GM19240 (cell line): ENCODE data around the gene SLC43A1.

Source experiments
- DNase-seq: peaks from one replicate; pipeline ENCODE4 v3.0.0; 2011; ENCODE audit warnings: low spot score; ENCODE audit not compliant: insufficient read length

The SLC43A1 gene

DNA sequence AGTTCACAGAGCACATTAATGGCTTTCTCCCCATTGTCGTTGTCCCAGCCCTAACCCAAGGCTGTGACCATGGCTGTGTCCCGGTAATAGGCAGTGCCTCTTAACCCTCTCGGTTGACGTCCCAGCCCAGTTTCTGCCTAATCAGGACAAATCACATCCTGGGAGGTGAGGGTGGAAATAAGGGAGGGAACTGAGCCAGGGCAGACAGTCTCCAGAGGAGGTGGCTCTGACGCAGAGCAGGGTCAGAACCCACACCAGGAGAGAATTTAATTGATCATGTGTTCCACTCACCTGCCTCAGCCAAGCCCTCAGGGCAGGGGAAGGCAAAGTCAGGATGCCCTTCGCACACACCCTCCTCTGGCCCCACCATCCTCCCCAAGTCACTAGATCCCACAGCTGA lies 17.0 kb downstream of the SLC43A1 start:
- no peak for DNase-seq

DNA sequence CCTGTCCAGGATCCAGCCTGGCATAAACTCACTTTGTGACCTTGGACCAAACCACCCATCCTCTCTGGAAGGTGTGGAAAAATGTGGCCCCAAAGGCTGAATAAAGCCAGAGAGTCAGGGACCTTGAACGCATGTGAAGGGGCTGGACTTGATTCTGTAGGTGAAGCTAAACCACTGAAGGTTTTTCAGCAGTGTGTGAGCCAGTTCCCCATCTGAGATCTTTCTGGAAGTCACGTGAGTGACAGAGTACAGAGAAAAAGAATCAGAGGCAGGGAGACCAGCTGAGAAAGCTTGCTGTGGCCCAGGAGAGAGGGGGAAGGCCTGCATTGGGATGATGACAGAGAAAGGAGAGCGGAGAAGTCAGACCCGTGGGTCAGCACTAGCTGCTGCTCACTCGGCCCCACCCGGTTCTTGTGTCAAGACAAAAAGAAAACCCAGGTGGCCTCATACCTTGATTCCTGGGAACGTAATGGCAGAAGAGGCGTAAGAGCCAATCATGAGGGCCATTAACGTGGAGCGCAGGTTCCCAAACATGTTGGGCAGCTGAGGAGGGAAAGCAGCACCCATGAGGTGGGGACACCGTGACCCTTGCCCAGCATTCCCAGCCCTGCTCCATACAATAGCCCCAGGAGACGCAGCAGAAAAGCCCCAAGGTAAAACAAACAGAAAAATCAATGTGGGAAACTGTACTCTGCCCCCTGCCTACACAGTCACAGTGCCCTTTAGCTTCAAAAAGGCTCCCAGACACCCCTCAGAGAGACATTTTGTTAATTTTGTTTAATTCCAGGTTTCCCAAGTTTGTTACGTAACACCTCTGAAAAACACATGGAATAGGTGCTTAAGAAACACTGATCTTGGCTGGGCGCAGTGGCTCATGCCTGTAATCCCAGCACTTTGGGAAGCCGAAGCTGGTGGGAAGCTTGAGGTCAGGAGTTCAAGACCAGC lies 17.9 kb downstream of the SLC43A1 start:
- DNase-seq = no peak

DNA sequence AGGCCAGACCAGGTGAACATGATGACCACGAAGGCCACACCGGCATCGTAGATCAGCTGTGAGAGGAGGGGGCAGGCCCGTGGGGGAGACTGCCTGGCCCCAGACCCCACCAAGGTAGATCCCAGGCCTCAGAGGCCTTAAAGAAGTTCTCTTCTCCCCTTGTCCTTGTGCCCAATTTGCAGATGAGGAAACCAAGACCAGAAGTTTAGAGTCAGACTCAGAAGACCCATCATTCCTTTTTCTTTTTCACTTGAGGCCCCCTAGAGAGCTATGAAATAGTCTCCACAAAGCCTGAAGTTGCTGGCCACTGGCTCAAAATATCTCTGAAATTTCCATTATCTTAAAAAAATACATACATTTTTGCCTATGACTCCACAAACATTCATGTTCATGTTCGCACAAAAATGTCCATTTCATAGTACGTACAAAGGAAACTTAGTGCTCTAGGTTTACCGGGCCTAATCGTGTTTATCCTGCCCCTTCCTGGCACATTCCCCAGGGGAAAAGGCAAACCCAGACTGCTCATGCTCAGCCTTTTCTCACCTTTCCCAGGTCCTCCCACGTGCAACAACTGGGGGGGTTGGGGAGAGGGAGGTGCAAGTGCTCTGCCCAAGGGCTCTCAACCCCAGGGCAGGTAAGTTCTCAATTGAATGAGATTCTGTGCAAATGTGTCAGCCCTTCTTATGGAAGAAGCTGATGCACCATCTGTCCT lies 19.2 kb downstream of the SLC43A1 start:
- no peak for DNase-seq

DNA sequence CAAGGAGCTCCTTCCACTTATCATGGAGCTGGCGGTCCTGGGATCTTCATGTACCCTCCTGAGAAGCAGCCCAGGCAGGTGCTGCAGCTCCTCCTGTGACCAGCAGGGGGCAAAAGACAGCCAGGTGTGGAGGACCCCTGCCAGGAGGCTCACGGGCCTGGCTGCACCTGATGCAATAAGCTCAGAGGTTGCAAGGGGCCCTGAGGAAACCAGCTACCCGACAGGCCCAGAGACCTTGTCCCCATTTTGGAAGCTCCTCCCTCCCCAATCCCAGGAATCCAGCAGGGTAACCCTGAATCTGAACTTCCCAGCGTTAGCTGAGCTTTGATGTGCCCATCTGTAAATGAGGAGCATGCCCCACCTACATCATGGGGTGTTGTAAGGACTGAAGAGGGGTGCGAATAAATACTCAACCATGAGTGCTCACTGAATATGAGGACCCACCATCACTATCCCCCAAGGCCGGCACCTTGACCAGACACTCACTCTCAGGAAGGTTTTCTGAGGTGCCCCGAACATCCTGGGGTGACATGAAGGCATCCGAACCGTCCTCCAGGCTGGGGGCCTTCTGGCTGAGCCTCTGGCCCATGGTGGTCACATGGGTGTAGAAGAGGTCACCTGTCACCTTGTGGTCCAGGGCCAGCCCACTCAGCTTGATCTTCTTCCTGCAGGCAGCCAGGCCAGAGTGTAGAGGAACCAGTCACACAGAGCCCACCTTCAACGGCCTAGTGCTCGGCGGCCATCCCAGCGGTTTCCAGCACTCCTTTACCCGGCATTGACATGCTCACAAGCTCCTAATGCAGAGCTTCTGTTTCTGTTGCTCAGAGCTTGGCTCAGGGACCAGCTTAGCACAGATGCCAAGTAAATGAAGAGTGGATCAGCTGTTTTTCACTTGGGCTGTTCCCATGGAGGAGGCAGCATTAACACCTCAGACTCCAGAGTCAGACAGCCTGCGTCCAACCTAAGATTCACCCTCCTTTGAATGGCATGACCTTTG lies 21.7 kb downstream of the SLC43A1 start:
- DNase-seq = no peak

DNA sequence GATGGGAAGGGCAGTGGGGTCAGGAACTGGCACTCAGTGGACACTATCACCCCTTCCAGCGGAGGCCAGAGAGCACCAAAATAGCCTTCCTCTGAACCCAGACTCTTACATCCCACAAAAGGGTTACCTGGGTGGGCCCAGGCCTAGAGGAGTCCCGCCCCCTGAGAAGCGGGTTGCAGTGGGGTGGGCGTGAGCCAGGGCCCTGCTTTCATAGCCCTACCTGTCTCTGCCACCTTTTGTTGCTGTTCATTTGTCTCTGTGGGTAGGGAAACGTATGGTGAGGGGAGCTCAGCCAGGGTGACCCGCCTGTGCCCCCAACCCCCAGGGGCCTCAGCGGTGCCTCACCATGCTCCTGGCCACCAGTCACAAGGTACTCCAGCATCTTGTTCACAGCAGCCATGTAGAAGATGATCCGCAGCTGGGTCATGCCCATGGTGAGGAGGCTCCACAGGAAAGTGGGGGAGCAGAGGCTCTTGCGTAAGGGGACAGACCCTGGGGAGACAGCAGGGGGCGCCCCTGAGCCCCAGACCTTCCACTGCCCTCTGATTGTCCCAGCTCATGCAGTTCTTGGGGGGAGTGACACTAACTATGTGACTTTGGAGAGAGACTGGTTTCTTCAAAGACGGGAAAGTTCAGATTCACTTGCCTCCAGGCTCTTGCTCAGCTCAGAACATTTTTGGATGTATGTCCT lies 24.0 kb downstream of the SLC43A1 start:
- no peak for DNase-seq

DNA sequence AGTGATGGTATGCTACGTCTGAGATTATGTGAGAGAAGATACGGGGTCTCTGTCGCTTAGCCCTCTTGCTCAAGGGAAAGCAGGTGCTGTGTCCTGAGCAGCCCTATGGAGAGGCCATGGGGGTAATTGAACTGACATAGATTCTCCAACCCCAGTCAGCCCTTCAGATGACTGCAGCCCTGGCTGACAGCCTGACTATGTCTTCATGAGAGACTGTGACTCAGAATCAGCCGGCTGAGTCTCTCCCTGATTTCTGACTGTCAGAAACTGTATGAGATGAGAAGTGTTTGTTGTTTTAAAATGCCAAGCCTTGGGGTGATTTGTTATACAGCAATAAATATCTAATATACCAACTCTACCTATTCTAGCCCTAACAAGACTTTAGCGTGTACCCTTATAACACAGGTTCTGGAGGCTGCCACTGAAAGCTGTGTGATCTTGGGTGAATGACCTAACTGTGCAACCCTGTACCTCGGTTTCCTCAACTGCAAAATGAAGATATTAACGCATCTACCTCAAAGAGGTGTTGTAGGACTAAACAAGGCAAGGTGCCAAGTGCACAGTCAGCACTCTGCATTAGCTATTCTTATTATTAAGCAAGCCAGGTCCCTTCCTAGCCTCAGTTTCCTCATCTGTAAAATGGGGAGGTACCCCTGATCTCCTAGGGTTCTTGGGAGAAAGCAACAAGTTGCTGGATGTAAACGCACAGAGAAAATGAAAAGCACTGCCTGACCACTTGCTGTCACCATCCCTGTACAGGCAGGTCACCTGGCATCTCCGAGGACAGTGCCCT lies 24.9 kb downstream of the SLC43A1 start:
- no peak for DNase-seq

DNA sequence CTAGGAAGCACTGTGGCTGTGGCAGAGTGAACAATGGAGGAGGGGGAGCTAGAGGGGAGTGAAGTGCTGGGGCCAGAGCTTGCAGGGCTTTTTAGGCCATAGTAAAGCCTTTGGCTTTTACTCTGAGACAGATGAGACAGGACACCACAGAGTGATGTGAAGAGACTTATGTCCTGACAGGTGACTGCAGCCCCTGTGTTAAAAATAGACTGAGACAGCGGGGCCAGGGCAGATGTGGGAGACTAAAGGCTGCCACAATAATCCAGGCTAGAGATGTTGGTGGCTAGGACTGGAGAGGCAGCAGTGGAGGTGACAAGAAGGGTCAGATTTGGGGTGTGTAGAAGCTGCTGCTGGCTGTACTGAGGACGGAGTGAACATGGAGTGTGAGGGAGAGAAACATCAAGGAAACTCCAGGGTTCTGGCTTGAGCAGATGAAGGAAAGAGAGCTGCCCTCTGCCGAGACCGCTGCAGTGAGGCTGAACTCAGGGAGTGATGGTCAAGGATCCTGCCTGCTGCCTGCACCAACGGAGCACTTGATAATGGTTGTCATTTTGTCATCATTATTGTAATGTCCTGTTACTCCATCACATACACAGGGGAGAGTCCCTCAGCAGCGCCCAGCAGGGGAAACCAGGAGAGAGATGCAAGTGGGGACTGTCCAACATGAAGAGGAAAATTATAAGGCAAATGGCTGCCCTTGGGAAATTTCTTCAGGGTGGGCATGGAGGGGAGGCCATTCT lies 27.4 kb downstream of the SLC43A1 start:
- DNase-seq = no peak

DNA sequence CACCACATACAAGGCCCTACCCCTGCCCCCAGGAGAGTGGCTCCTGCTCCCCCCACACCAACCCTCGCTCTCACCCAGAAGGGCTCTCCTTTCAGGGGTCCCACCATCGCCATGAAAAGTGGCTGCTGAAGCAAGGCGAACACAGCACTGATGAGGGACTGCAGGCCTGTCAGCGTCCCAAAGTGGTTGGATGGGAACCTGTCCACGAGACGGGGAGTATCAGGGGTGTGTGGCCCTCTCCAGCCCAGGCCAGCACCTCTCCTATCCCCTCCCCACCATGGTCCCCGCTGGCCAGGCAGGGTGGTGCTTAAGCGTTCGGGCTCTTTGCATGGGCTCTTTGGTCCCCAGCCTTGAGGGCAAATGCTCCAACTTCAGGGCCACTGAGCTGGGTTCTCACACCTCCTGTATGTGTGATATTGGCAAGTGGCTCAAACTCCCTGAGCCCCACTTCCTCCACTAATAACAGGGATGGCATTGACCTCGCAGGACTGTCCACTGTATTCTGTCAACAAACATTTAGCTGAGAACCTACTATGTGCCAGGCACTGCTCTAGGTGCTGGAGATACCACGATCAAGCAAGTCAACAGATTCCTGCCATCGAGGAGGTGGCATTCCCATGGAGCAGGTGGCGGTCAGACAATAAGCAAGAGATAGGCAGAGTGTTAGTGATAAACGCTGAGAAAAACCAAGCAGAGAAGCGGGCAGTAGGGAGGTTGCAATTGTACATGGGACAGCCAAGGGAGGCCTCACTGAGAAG lies 28.3 kb downstream of the SLC43A1 start:
- no peak for DNase-seq

DNA sequence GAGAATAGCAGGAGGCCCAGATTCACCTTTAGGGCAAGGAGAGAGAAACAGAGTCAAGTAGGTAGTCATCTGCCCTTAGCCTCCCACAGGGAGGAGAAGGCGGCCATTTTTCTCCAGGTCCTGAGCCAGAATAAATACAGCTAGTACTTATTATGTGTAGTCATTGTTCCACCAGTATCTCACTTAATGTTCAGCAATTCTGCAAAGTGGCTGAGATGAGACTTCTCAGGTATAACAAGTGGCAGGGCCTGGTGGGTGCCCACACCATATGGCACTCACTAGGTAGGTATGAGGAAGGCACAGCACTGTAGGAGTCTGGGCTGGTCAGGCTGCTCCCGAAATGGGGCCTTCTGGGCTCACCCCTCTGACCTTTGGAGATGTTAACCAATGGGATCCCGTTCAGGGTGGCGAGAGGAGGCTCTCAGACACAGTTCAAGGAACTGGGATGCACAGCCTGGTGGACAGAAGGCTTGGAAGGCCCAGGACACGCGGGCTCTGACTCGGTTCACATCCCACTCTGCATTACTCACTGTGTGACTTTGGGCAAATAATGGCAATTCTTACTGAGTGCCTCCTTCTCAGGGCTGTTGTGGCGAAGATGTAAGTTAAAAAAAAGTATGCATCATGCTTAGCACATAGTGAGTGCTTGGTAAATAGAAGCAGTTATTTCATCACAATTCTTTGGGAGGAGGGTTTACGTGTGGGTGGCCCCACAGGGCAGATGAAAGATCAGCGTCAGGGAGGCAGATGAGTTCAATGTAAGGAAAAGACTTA lies 30.1 kb downstream of the SLC43A1 start:
- DNase-seq = no peak

DNA sequence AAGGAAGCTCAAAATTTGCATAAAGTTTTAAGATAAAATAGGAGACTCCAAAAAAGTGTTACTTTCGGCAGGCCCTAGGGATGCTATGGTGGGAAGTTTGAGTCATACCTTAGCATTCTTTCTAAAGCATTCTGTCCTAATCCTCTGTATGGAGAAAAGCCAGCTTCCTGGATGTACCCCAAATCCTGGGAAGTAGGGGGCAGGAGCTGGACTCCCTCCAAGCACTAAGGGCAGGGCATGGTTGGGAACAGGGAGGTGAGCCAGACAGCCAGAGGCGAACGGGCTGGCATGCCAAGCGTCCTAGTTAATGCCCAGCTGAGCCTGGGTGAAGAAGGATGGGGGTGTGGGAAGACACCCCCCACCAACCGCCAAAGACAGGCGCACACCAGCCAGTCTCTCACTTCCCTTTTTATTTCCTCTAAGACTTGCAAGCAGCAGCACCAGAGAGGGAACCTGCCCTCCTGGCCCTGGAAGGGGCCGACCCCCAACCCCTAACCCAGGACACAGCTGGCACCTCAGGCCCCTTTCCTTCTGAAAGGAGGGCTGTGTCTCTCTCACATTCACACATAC lies 31.3 kb downstream of the SLC43A1 start:
- DNase-seq = no peak

DNA sequence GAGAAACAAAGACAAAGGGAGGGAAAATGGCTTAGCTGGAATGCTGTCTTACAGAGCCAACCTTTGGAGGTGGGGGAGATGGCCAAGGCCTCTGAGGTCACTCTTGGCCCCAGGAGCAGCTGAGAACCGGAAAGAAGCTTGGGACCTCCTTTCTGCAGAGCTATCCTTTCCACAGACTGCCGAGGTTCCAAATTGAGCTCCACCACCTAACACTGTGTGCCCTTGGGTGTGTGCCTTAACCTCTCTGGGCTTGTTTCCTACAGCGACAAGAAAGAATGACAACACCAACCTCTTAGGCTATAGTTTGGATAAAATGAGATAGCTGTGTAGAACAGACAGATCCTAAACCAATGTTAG lies 32.0 kb downstream of the SLC43A1 start:
- DNase-seq = no peak

DNA sequence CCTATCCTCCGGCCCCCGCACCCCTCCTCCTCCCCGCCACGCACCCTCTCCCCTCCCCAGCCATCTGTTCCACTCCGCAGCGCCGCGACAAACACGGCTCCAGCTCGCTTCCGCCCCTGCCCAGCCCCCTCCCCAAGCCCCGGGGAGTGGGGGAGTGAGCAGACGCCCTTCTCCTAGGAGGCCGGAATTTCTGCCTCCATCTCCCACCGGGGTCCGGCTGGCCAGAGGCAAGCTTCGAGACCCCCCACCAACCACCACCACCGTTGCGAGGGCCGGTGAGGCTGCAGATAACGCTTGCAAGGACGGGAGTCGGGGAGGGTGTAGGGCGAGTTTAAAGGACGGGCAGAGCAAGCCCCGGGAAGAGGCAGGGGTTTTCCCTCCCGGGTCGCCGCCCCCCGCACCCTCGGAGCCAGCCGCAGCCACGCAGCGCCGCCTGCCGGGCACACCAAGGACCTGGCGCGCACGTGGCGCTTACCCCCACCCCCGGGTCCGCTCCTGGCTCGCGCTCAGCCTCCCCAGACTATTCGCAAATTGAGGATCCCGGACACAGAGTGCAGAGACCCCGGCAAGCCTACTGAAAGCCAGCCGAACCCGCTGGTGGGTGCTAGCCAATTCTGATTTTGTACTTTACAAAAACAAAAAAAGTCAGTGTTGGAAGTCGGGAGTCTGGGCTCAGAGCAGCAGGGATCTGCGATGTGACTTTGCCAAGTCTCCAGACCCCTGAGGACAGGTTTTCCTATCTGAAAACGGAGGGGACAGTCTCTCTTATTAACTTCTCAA lies 32.5 kb downstream of the SLC43A1 start:
- DNase-seq = no peak

DNA sequence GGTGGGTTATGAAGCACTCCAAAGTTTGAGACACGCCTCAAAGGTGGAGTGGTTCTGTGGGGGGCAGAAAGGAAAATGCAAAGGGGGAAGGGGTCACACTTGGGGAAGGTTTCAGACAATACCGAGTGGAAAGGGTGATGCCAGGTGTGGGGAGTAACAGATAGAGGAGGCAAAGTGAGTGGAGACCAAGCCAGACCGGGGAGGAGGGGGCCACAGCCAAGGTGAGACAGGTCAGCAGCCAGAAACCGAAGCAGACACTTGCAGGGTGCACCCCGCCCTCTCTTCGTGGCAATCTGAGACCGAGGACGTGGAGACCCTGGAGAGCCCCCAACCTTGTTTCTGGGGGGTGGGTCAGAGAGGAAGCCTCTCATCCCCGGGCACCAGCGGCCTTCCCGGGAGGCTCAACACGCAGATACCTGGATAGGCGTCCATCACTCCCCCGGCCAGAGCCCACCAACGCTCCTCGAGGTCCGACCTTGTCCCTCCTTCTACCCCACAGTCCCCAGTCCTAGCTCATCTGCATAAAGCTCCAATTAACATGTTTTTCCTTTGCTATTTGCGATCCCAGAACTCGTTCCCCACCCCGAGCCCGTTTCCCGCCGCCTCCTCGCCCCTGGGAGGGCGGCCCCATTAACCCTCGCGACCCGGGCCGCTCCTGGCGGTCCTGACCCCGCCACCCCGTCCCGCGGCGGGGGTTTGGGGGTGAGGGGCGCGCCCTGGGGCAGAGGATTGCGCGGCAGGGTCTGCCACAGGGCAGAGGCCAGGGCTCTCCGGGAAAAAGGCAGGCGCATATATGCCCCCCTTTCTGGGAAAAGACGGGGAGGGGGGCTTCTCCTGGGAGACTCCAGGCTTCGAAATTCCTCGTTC lies 33.4 kb downstream of the SLC43A1 start:
- DNase-seq = no peak

DNA sequence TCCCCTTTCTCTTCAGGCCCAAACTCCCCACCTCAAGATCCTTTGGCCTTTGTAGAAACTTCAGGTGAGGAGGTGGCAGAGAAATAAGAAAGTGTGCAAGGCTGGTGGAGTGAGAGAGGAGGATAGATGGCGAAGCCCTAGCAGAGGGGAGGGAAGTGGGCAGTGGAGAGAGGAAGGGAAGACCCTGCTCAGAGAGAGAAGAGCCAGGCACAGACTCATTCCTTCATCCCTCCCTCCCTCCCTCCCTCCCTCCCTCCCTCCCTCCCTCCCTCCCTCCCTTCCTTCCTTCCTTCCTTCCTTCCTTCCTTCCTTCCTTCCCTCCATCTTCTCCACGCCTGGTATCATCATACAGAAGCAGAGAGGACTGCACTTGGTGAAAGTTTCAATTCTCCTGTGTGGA lies 34.2 kb downstream of the SLC43A1 start:
- DNase-seq = no peak

DNA sequence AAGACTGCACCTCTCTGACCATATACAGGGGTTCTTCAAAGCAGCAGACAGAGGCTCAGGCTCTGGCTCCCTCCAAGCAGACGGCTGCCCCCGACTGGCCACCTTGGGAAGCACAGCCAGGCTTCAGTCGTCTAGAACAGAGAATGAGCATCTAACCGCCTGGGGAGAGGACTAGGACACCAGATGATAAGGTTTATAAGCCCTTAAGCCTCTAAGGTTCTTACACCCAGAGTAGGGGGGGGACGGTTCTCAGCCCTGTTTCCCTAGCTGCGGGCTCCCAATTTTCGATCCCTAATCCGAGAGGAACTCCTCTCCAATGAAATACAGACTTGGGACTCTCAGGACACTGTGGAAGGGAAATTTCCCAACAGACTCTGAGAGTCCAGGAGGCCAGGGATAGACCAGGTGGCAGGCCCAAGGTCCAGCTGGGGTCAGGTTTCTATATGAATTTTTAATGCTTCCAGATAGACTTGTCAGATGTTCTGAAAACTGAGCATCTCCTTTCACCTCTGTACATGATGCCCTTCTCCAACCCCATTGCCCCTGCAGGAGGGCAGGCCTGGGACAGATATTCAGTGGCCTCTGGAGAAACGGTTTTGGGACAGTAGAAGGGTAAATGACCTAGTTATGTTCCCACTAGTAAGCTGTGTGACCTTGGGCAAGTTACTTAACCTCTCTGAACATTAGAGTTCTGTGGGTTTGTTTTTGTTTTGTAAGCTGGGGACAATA lies 34.9 kb downstream of the SLC43A1 start:
- DNase-seq = peak; percentile 87
